AG09309 (cell line): ENCODE measurements around the gene C17orf50.
"Not testable (repeated sequence)": the region's sequence is repeated elsewhere in the genome, so short reads cannot be mapped to it uniquely, and the experiment has no call there.

Experiments used
- DNase-seq: peaks from one replicate; pipeline ENCODE4 v3.0.0-alpha.2; 2010; ENCODE audit warnings: low read depth
- H3K4me3 ChIP-seq: 2 replicates; pipeline ENCODE4 v1.5.1; 2011; ENCODE audit warnings: mild to moderate bottlenecking, low read depth, low read length, moderate library complexity; ENCODE audit not compliant: control insufficient read depth
- CTCF ChIP-seq: IDR thresholded peaks from 2 replicates; pipeline ENCODE4 v1.5.1; 2011; ENCODE audit warnings: mild to moderate bottlenecking, low read depth, low read length, inconsistent platforms; ENCODE audit not compliant: insufficient read depth, control insufficient read depth; ENCODE audit errors: missing control alignments

The C17orf50 gene

GRCh38 chr17:35749560-35750412, 10.9 kb upstream of the C17orf50 start:
- DNase-seq, result no peak
- TF ChIP-seq CTCF, result no peak
- H3K4me3 ChIP-seq, result no peak overlapping the region

GRCh38 chr17:35750526-35751395, 9.9 kb upstream of the C17orf50 start:
- no peak for TF ChIP-seq CTCF
- H3K4me3 ChIP-seq, result no peak overlapping the region
- DNase-seq, result no peak

GRCh38 chr17:35751541-35751940, 9.1 kb upstream of the C17orf50 start:
- not testable (repeated sequence) for H3K4me3 ChIP-seq, DNase-seq

GRCh38 chr17:35752471-35752870, 8.2 kb upstream of the C17orf50 start:
- TF ChIP-seq CTCF, result no peak
- no peak overlapping the region for H3K4me3 ChIP-seq
- DNase-seq, result no peak

- H3K4me3 ChIP-seq, result no peak within 1 kb of the TSS
- DNase-seq, result no peak
- TF ChIP-seq CTCF, result no peak
Measured at GRCh38 chr17:35752945-35753764, 7.5 kb upstream of the C17orf50 start, which contains the start of gene GAS2L2. Gene GAS2L2 (minus strand): TSS chr17:35753239. CDS start chr17:35752850, 389 bp downstream.

- DNase-seq, result no peak
- TF ChIP-seq CTCF, result no peak
- no peak overlapping the region for H3K4me3 ChIP-seq
Measured at GRCh38 chr17:35757243-35757642, 3.4 kb upstream of the C17orf50 start.
